Adrenal gland (tissue), 12 donors: ENCODE measurements around the gene PGAP1. TPM values are rescaled to one million over a fixed set of nuclear protein-coding genes. Genes with fewer than 3 reads are reported as not detected.

Experiments used
- DNase-seq, 7 donors: peaks; one replicate each; pipeline ENCODE4 v3.0.0-alpha.2; 2019 to 2020
- H3K27ac ChIP-seq, 5 donors: fragments of 200-600 bp; sonication (generic) in 4 of 5; 1 replicate in 3 of 5; 2 replicates in 2 of 5; pipeline versions ENCODE4 v1.5.1 to v1.8.0; 2016 to 2020; ENCODE audit warnings: mild to moderate bottlenecking in 1 of 5
- H3K27me3 ChIP-seq: fragments of 200-600 bp; 2 replicates; pipeline ENCODE4 v1.8.0; 2021
- H3K36me3 ChIP-seq, 2 donors: fragments of 200-600 bp; replicated peaks in 1 of 2; 1 replicate in 1 of 2; 2 replicates in 1 of 2; pipeline versions ENCODE4 v1.5.1 to v1.8.0; 2018 to 2022
- H3K4me1 ChIP-seq, 2 donors: fragments of 200-600 bp; replicated peaks in 1 of 2; 1 replicate in 1 of 2; 2 replicates in 1 of 2; pipeline versions ENCODE4 v1.5.1 to v1.8.0; 2018 to 2021
- H3K4me3 ChIP-seq, 4 donors: fragments of 200-600 bp; sonication (generic) in 3 of 4; one replicate each; pipeline ENCODE4 v1.5.1; 2016 to 2018
- H3K9me3 ChIP-seq, 3 donors: fragments of 200-600 bp; sonication (generic) in 1 of 3; replicated peaks in 1 of 3; 1 replicate in 2 of 3; 2 replicates in 1 of 3; pipeline versions ENCODE4 v1.5.1 to v1.8.0; 2016 to 2021
- CTCF ChIP-seq, 6 experiments: fragments of 450-650 bp in 4 of 6; fragments of 200-600 bp in 2 of 6; sonication (generic) in 1 of 6; IDR thresholded peaks; 1 replicate in 5 of 6; 2 replicates in 1 of 6; pipeline versions ENCODE4 v1.5.1 to v1.8.0; 2016 to 2021; ENCODE audit warnings: antibody characterized with exemption in 6 of 6, mild to moderate bottlenecking in 2 of 6, moderate library complexity in 1 of 6
- POLR2A ChIP-seq, 2 donors: fragments of 450-650 bp; IDR thresholded peaks; one replicate each; pipeline ENCODE4 v1.6.1; 2017; ENCODE audit warnings: antibody characterized with exemption in 2 of 2, mild to moderate bottlenecking in 2 of 2, moderate library complexity in 1 of 2
- WGBS, 4 donors: extraction: QIAGEN DNeasy Blood & Tissue Kit in 2 of 4; methylation state at CpG; one replicate each; pipeline versions ENCODE4 v1.1.5 to v1.1.7; 2013 to 2017; 5-methylcytosine and 5-hydroxymethylcytosine counted together
- intact Hi-C, 2 donors: fragments of 100-400 bp; cut with DNase I; formaldehyde crosslinking; loops; one replicate each; pipeline versions ENCODE4 v1.14.1 to v1.15.0; 2022 to 2023
- polyA plus RNA-seq, 3 donors: library from polyadenylated mRNA; stranded (reverse); fragments of 200-250 nt in 2 of 3; fragments of 350-450 nt in 1 of 3; fragmentation: Illumina TruSeq in 1 of 3; extraction: RNeasy Lipid Tissue Mini Kit (QIAGEN cat#74804) in 1 of 3; gene quantifications; one replicate each; pipeline ENCODE4 v1.2.3, GENCODE V29; 2013 to 2014
- total RNA-seq, 9 donors: library from RNA; depleted of rRNA in 4 of 9; stranded (reverse); fragments of >200 nt in 4 of 9; fragments of 120-200 nt in 1 of 9; fragmentation: NEBNext Ultra II Directional in 1 of 9; extraction: Animal tissue kit (Norgen Biotek cat#: 25700) in 1 of 9; gene quantifications; one replicate each; pipeline versions ENCODE4 v1.1.0 to v1.2.4, GENCODE V29; 2013 to 2023
- donor health status: healthy with polysubstance abuse.
- donor health status: Bipolar disorder and iron deficiency.
- donor health status: DM: yes; HTN: yes; CAD: no.
- donor health status: DM: no; HTN: no; CAD: no.
- donor health status: DM: no; HTN: no; CAD: no.
- donor health status: DM: yes; HTN: yes; CAD: no.

Gene PGAP1
- total and polyA plus RNA-seq, 12 donors: 1.8 to 11.6 (median 6.5) TPM

GRCh38 chr2:196900843-196901242 is 25.7 kb downstream of the PGAP1 start:
- H3K9me3 ChIP-seq: peaks cover 0 to 4% (median 0%) of the 10 kb centered on the region in 3 donors
- intact Hi-C loops: no loop called here
- no peaks in the 10 kb centered on the region for H3K27me3 ChIP-seq
- H3K27ac ChIP-seq: no peak overlapping the region
- TF ChIP-seq CTCF (IDR thresholded peaks at IDR 0.05) (no peak), POLR2A (IDR thresholded peaks at IDR 0.05) (no peak)
- WGBS, 4 donors: 93 to 96% (median 94%) methylated on average over 6 of the region's 6 CpGs
- no peaks in the 10 kb centered on the region for H3K36me3 ChIP-seq
- DNase-seq: no peak
- H3K4me3 ChIP-seq: no peak overlapping the region
- no peaks in the 10 kb centered on the region for H3K4me1 ChIP-seq

GRCh38 chr2:196899976-196900375 is 26.5 kb downstream of the PGAP1 start:
- Histone ChIP-seq H3K4me3 (no peak overlapping the region), H3K27me3 (no peaks in the 10 kb centered on the region), H3K4me1 (no peaks in the 10 kb centered on the region), H3K9me3 (peaks cover 0 to 4% (median 0%) of the 10 kb centered on the region in 3 donors), H3K36me3 (no peaks in the 10 kb centered on the region), H3K27ac (no peak overlapping the region)
- TF ChIP-seq CTCF (IDR thresholded peaks at IDR 0.05): no peak
- WGBS, 4 donors: 89 to 96% (median 90%) methylated on average over 3 of the region's 3 CpGs
- DNase-seq: no peak
- intact Hi-C loops: no loop called here

- no peaks in the 10 kb centered on the region for H3K36me3 ChIP-seq
- H3K4me3 ChIP-seq: no peak overlapping the region
- intact Hi-C loops: no loop called here
- H3K9me3 ChIP-seq: peaks cover 0 to 2% (median 0%) of the 10 kb centered on the region in 3 donors
- 71 to 88% (median 81%) methylated on average over 2 of the region's 2 CpGs for WGBS, 4 donors
- no peak overlapping the region for H3K27ac ChIP-seq
- DNase-seq: no peak
- no peaks in the 10 kb centered on the region for H3K4me1 ChIP-seq
- no peaks in the 10 kb centered on the region for H3K27me3 ChIP-seq
- no peak for TF ChIP-seq POLR2A (IDR thresholded peaks at IDR 0.05)
- TF ChIP-seq CTCF (IDR thresholded peaks at IDR 0.05): no peak
Measured at GRCh38 chr2:196891136-196891535, 35.4 kb downstream of the PGAP1 start.

- no peak for TF ChIP-seq POLR2A (IDR thresholded peaks at IDR 0.05)
- no peak for TF ChIP-seq CTCF (IDR thresholded peaks at IDR 0.05)
- no peaks in the 10 kb centered on the region for H3K9me3 ChIP-seq
- no peaks in the 10 kb centered on the region for H3K36me3 ChIP-seq
- no peak for DNase-seq
- intact Hi-C loops: no loop called here
- no peaks in the 10 kb centered on the region for H3K4me1 ChIP-seq
- H3K27me3 ChIP-seq: no peaks in the 10 kb centered on the region
- H3K4me3 ChIP-seq: no peak overlapping the region
- no peak overlapping the region for H3K27ac ChIP-seq
Measured at GRCh38 chr2:196887431-196887830, 39.1 kb downstream of the PGAP1 start.
